Hematopoietic multipotent progenitor cell treated with erythropoietin and hydrocortisone succinate and interleukin-3 and kit ligand, for 6 days (in vitro differentiated cells): ENCODE data around the gene ADAMTS19.
A peak's percentile ranks its signal among the peaks of the same experiment; 100 is the strongest.

Experiments used
- DNase-seq: peaks from one replicate; pipeline ENCODE4 v3.0.0-alpha.2; 2015

The ADAMTS19 gene

GRCh38 chr5:129689045-129689444 is 228.9 kb downstream of the ADAMTS19 start:
- DNase-seq = no peak

DNA sequence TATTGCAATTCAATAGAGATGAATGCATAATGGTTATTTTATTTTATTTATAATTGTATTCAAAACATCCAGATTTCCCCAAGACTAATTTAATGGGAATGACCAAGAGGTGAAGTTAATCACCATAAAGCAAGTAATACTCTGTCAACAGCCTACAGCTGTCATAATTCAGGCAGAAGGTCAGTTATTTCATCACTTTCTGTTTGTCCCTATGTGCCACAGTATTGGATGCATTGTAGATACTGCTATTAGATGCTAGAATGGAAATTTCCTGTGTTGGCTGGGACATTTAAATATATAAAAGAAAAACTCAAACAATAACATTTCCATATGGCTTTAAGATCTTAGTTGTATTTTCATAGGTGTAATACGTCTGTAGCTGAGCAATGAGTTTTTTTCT is 231.1 kb downstream of the ADAMTS19 start:
- no peak for DNase-seq

- no peak for DNase-seq
These were observed 236.5 kb downstream of the ADAMTS19 start for GRCh38 chr5:129696636-129697035.

DNA sequence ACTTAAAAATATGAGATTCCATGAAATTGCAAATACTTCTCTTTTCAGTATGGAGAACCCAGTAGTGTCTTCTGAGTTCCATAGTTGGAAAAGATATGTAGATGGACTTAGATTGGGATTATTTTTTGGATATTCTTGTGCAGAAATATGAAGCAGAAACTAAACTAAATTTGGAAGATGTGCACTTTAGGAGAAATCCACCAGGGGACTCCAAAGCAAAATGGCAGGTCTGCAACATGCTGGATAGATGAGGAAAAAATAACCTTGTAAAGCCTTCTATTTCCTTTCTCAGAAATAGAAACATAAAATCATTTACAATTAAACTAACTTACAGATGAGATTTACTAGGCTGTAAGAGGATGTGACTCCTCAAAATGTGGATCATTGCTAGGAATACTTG is 238.6 kb downstream of the ADAMTS19 start:
- DNase-seq = no peak

- DNase-seq = no peak
These were observed 256.1 kb downstream of the ADAMTS19 start for GRCh38 chr5:129716235-129716634.

DNA sequence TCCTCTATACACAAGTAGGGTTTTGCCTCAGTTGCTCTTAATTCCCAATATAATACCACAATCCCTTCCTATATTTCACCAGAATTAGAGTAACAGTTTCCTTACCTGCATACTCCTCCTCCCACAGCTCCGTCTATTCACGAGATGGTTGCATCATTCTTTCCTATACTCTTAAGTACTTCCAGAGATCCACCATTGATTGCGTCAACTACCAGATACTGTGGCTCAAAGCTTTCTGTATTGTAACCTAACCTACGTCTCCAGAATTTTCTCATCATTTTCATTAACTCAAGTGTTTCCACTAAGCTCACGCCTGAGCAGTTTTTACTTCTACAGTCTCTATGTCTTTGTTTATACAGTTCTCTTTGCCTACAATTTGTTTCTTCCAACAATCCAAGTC is 256.6 kb downstream of the ADAMTS19 start:
- no peak for DNase-seq

DNA sequence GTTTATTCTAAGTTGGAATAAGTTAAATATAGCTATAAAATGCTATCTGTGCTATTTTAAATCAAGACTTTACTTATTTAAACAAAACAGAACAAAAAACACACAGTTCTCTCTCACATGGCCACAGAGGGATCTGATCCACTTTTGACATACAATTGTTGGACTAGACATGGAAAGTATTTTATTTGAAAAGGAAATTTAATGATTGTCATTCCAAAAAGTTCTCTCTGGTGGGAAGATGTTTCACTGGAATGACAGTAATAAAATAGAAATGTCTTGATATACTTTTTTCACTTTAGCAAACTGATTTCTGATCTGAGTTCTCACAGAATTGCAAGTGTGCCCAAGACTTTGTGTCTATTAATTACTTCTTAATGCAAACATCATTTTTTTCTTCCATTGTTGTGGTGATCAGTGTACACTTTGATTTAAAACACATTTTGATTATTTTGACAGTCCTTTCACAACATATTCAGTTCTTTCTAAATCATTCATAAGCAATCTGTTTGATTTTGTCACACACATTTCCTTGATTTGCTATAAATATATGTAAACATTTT is 257.7 kb downstream of the ADAMTS19 start:
- DNase-seq = no peak

DNA sequence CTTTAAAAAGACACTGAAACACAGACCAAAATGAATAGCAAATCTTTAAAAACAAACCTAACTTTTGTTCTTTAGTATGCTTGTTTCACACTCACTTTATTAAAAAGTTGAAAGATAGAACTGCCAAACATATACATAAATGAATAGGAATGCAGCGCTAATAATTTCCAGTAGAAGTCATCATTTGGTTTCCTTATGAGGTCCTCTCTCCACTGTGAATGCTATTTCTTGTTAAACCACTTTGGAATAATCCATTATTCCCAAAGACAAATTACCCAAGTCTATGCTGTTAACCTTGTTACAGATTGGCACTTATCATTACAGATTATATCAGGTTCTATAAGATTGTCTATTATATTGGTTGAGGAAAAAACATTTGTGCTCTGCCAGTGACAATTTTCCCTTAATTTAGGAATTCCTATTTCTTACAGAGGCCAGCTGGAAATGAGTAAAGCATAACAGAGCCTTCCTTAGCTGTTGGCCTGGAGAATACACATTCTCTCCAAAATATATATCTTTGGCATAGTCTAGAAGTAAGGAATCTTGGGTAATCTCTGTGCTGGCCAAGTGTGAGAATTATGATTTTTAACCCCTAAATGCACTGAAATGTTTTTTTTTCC is 258.5 kb downstream of the ADAMTS19 start:
- DNase-seq = no peak

GRCh38 chr5:129724222-129724621 is 264.1 kb downstream of the ADAMTS19 start:
- no peak for DNase-seq

GRCh38 chr5:129724647-129725046 is 264.5 kb downstream of the ADAMTS19 start:
- no peak for DNase-seq

- DNase-seq = no peak
These were observed 279.7 kb downstream of the ADAMTS19 start for GRCh38 chr5:129739773-129740172.

GRCh38 chr5:129743541-129744187 is 283.6 kb downstream of the ADAMTS19 start:
- no peak for DNase-seq

GRCh38 chr5:129745997-129746396 is 285.9 kb downstream of the ADAMTS19 start:
- no peak for DNase-seq

DNA sequence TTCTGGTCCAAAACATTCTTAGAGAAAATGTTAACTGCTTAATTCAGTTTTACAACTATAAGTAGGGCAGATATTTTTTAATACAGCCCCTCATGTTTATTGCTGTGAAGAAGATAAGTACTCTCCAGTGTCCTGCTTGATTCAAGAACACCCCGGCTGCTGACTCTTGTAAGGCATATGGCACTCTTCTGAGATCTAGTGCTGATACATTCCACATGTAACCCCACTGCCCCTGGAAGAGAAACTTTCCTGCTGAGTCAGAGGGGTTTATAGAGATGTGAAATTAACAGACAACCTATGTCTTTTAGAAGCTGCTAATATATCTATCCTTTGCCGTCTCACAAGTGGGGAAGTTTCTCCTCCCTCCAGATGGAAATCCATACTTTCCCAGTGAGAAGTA is 286.8 kb downstream of the ADAMTS19 start:
- no peak for DNase-seq

DNA sequence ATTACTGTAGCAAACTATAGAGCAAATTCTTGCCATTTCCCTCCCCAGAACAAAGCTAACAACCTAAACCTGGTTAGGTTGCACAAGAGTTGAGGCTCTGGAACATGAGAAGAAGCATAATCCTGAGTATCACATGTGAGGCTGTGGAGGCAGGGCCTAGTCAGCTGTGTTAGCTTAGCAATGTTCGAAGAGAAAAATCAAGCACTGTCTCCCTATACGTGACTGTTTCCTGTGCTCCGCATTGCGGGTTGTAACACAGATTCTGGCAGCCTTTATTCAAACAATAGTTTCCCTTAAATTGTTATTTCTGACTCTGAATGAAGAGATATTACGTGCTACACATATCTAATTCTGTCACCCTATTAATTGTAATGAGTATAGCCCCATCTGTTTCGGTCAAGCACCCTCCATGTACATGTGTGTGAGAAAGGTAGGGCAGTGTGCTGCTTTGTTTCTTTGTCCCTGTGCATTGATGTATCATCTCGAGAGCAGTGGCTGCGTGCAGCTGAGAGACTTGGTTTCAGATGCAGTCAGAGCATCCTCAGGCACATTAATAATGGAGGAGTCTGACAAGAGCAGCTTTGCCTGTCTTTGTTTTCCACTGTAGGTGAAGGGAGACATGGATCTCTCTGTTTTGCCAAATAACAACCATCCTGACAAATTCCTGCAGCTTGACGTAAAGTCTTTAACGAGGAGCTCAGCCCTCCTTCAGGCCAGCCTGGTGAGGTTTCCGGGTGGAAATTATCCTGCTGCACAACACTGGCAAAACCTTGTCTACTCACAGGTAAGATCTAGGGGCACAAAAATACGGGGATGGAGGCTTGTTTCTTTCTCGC is 287.7 kb downstream of the ADAMTS19 start, which contains the start of gene MINAR2:
Gene MINAR2 (plus strand): TSS at position 523 of the 836 bp plus-strand sequence. CDS start 97 bp downstream, at position 620.
- no peak for DNase-seq

GRCh38 chr5:129748913-129749880 is 289.1 kb downstream of the ADAMTS19 start:
- DNase-seq = no peak

DNA sequence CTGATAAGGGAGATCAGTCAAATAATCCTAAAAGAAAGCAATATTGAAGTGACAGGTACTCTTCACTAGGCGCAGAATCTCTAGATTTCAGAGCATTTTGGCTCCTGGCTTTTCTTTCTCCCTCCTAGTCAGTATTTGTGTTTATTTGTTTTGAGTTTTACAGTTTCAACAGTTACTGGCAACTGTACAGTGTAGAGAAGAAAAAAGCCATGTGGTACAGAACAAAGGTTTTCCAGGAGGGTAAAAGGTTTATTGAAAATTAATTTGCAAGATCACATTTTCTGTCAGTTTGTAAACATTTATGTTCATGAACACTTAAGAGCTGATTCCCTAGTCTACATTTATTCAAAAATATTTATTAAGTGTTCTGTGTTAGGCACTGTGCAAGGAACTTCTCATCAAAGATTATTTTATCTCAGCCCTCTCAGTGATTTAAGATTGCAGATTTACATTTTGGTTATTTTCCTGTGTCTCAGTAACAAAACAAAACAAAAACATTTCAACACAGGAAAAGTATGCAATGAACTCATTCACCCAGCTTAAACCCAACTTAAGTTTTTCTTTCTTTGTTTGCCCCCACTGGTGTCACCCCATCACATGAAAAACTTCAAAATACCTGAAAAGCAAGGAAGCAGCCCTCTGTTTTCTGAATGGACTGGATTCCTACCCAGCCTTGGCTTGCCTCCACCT is 300.7 kb downstream of the ADAMTS19 start:
- DNase-seq = no peak

GRCh38 chr5:129763651-129764050 is 303.6 kb downstream of the ADAMTS19 start:
- no peak for DNase-seq

DNA sequence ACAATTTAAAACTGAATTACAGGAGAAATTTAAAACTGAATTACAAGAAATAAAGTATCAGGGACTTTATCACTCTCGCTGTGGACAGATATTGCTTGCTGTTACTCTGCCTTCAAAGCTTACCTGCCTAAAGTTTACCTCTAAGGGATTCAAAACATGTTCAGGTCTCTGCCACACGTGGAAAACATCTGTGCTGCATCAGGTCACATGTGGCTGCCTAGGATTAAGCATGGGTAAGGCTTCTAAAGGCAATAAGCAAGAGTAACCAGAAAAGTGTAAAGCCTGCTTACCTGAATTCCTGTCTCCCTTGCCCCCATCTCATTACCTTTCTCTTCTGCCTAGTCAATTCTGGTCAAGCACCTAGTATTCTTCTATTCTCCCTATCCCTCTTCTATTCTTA is 306.7 kb downstream of the ADAMTS19 start:
- DNase-seq = no peak

GRCh38 chr5:129767927-129768380 is 307.9 kb downstream of the ADAMTS19 start:
- peak; percentile 97 for DNase-seq

DNA sequence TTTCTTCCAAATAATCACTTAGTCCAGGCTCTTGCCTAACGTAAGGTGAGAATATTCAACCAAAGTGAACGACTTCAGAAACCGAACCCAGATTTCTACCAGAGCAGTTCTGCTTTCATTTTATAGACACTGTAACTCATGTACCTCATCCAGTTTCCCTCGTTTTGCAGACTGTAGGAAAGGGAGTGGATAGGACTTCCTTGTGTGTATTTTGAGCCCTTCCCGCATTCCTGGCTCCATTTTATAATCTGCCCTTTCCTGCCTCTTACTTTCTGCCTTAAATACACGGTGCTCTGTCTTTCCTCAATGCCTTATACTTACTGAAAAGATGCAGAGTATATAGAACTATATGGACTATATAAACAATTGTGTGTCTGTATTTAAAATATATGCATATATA is 308.6 kb downstream of the ADAMTS19 start:
- DNase-seq = no peak
